Natural killer cell (primary cell): ENCODE data around the gene MACROD2. TPM values are rescaled to one million over a fixed set of nuclear protein-coding genes. Genes with fewer than 3 reads are reported as not detected.

Experiments
- ATAC-seq, 3 donors: fragments of 150-1000 bp in 2 of 3; fragments of 200-7000 bp in 1 of 3; cut with Tn5 transposase; 1 replicate in 1 of 3; 2 replicates in 2 of 3; pipeline ENCODE4 v1.10.0; 2021; ENCODE audit warnings: mild to moderate bottlenecking in 2 of 3, moderate library complexity in 2 of 3
- DNase-seq, 2 donors: peaks; one replicate each; pipeline versions ENCODE4 v3.0.0 to v3.0.0-alpha.2; 2013 to 2021; ENCODE audit warnings: mixed read lengths in 1 of 2
- H3K27ac ChIP-seq: one replicate; pipeline ENCODE4 v1.5.1; 2013; ENCODE audit warnings: mild to moderate bottlenecking, low read length
- H3K27me3 ChIP-seq: one replicate; pipeline ENCODE4 v1.6.1; 2013; ENCODE audit warnings: low read length; ENCODE audit not compliant: control insufficient read depth, insufficient read depth
- H3K36me3 ChIP-seq: one replicate; pipeline ENCODE4 v1.6.1; 2013; ENCODE audit warnings: low read length; ENCODE audit not compliant: control insufficient read depth, insufficient read depth
- H3K4me1 ChIP-seq: one replicate; pipeline ENCODE4 v1.6.1; 2013; ENCODE audit warnings: low read length; ENCODE audit not compliant: control insufficient read depth, insufficient read depth
- H3K4me3 ChIP-seq: one replicate; pipeline ENCODE4 v1.5.1; 2013; ENCODE audit warnings: low read length
- H3K9me3 ChIP-seq: one replicate; pipeline ENCODE4 v1.6.1; 2013; ENCODE audit warnings: low read length; ENCODE audit not compliant: control insufficient read depth, insufficient read depth
- H3K27ac Mint-ChIP-seq, 2 donors: one replicate each; pipeline ENCODE4 v1.8.0; 2022; ENCODE audit warnings: mild to moderate bottlenecking in 2 of 2, mixed read lengths in 2 of 2, moderate library complexity in 1 of 2
- H3K27me3 Mint-ChIP-seq, 2 donors: one replicate each; pipeline ENCODE4 v1.8.0; 2022; ENCODE audit warnings: low read depth in 2 of 2, mixed read lengths in 2 of 2
- H3K36me3 Mint-ChIP-seq: one replicate; pipeline ENCODE4 v1.8.0; 2022; ENCODE audit warnings: mixed read lengths
- H3K4me1 Mint-ChIP-seq, 2 donors: one replicate each; pipeline ENCODE4 v1.8.0; 2022; ENCODE audit warnings: mixed read lengths in 2 of 2
- H3K4me3 Mint-ChIP-seq: one replicate; pipeline ENCODE4 v1.8.0; 2022; ENCODE audit warnings: mild to moderate bottlenecking, moderate library complexity, mixed read lengths
- H3K9me3 Mint-ChIP-seq, 2 donors: one replicate each; pipeline ENCODE4 v1.8.0; 2022; ENCODE audit warnings: mixed read lengths in 2 of 2
- WGBS: methylation state at CpG from one replicate; pipeline ENCODE4 v1.1.7; 2013; ENCODE audit warnings: missing lambda C conversion rate; ENCODE audit not compliant: insufficient coverage; 5-methylcytosine and 5-hydroxymethylcytosine counted together
- intact Hi-C: fragments of 100-400 bp; cut with micrococcal nuclease; formaldehyde crosslinking; loops from one replicate; pipeline ENCODE4 v1.14.2; 2022
- total RNA-seq, 4 donors: library from RNA; stranded (reverse); fragments of 120-200 nt in 1 of 4; gene quantifications; one replicate each; pipeline versions ENCODE4 v1.2.3 to v1.2.4, GENCODE V29; 2013 to 2022
- TF ChIP-seq, protein P1 (sequence below): fragments of 200-600 bp; IDR thresholded peaks from one replicate; pipeline ENCODE4 v1.8.0; 2022; ENCODE audit warnings: antibody characterized with exemption

MACROD2 gene
- total RNA-seq, 3 donors from 2014 or later (not counting 1 experiment from before 2014, with no cell fraction given), result 0.19 to 0.88 TPM; not detected in 1

DNA sequence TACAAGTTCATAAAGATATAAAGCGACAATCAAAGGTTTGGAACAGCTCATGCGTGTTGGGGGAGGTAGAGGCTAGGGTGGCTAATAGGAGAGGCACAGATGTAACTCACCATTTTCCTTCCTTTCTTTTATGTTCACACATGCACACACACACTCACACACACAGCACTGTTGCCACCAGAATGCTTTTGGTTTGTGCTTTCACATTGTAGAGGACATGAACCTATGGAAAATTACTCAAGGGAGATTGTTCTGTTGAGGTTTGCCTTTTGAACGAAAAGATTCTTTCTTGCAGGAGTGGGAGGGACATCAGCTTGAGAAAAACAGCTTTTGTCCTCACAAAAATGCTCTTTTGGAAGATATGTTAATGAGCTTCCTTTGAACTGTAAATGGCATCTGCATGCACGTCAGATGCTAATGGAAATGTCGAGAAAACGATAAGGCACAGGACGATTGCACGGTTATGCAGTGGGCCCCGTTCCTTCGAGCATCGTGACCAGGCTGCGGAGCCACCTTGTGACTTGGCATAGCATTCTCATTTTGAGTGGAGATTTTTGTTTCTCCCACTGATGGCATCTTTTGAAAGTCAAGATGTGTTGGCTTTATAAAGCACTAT lies 1853.8 kb downstream of the MACROD2 start:
- Mint-ChIP-seq H3K4me1 (no peaks in the 10 kb centered on the region), H3K27me3 (peaks cover 5 to 10% of the 10 kb centered on the region in 2 donors)
- 80% methylated on average over 11 of the region's 12 CpGs for WGBS

GRCh38 chr20:15851576-15852215 lies 1856.4 kb downstream of the MACROD2 start:
- Histone ChIP-seq H3K36me3 (no peaks in the 10 kb centered on the region), H3K9me3 (no peaks in the 10 kb centered on the region), H3K4me1 (no peaks in the 10 kb centered on the region), H3K4me3 (no peak overlapping the region), H3K27ac (no peak overlapping the region), H3K27me3 (no peaks in the 10 kb centered on the region)
- Mint-ChIP-seq H3K9me3 (no peaks in the 10 kb centered on the region), H3K27me3 (peaks cover 5 to 8% of the 10 kb centered on the region in 2 donors), H3K4me3 (no peak overlapping the region), H3K27ac (no peak overlapping the region), H3K36me3 (no peaks in the 10 kb centered on the region), H3K4me1 (no peaks in the 10 kb centered on the region)
- intact Hi-C loops, result no loop called here
- DNase-seq (no peak), ATAC-seq (no peak)
- WGBS, result 68% methylated on average over 11 of the region's 11 CpGs
- TF ChIP-seq, protein P1, sequence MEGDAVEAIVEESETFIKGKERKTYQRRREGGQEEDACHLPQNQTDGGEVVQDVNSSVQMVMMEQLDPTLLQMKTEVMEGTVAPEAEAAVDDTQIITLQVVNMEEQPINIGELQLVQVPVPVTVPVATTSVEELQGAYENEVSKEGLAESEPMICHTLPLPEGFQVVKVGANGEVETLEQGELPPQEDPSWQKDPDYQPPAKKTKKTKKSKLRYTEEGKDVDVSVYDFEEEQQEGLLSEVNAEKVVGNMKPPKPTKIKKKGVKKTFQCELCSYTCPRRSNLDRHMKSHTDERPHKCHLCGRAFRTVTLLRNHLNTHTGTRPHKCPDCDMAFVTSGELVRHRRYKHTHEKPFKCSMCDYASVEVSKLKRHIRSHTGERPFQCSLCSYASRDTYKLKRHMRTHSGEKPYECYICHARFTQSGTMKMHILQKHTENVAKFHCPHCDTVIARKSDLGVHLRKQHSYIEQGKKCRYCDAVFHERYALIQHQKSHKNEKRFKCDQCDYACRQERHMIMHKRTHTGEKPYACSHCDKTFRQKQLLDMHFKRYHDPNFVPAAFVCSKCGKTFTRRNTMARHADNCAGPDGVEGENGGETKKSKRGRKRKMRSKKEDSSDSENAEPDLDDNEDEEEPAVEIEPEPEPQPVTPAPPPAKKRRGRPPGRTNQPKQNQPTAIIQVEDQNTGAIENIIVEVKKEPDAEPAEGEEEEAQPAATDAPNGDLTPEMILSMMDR, result no peak

More for the DNA sequence above, 1853.8 kb downstream of the MACROD2 start:
- Mint-ChIP-seq H3K27ac (no peak overlapping the region), H3K36me3 (no peaks in the 10 kb centered on the region), H3K4me3 (no peak overlapping the region), H3K9me3 (no peaks in the 10 kb centered on the region)
- Histone ChIP-seq H3K27me3 (no peaks in the 10 kb centered on the region), H3K4me1 (no peaks in the 10 kb centered on the region), H3K27ac (no peak overlapping the region), H3K4me3 (no peak overlapping the region), H3K9me3 (no peaks in the 10 kb centered on the region), H3K36me3 (no peaks in the 10 kb centered on the region)
- intact Hi-C loops, result no loop called here
- ATAC-seq, result no peak
- TF ChIP-seq, protein P1, result no peak
- DNase-seq, result no peak

DNA sequence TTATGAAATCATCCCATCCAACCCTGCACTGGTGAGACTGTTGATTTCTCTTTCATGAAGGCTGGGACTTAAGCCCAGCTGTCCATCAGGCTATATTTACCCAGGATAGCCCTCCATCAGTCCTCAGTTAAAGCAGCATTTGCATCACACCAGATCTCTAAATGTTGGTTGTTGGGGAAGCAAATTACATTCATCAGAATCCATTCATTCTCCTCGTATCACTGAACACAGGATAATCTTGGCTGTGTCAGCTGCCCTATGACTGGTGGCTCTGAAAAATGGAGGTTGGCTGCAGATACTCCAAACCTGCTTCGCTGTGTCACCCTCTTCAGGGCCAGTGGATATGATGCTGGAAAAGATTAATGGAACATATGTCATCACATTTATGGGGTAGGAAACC lies 1859.6 kb downstream of the MACROD2 start:
- Mint-ChIP-seq H3K27me3 (peaks cover 0 to 3% of the 10 kb centered on the region in 2 donors), H3K4me3 (no peak overlapping the region), H3K27ac (no peak overlapping the region), H3K9me3 (peaks cover 0 to under 1% of the 10 kb centered on the region in 2 donors), H3K36me3 (no peaks in the 10 kb centered on the region), H3K4me1 (no peaks in the 10 kb centered on the region)
- Histone ChIP-seq H3K9me3 (no peaks in the 10 kb centered on the region), H3K27ac (no peak overlapping the region), H3K27me3 (no peaks in the 10 kb centered on the region), H3K36me3 (no peaks in the 10 kb centered on the region), H3K4me3 (no peak overlapping the region), H3K4me1 (no peaks in the 10 kb centered on the region)
- no CpG with 5 or more reads among the region's 2 CpGs for WGBS
- TF ChIP-seq, protein P1, result no peak
- no peak for ATAC-seq
- DNase-seq, result no peak
- intact Hi-C loops, result no loop called here
